Activated CD4-positive, alpha-beta T cell treated with anti-CD3 and anti-CD28 coated beads for 24 hours (primary cell): Measurements from ENCODE around the gene VEPH1.

Source experiments
- DNase-seq, 2 donors: peaks; one replicate each; pipeline ENCODE4 v3.0.0-alpha.2; 2020; ENCODE audit warnings: low read depth in 2 of 2

The VEPH1 gene

DNA sequence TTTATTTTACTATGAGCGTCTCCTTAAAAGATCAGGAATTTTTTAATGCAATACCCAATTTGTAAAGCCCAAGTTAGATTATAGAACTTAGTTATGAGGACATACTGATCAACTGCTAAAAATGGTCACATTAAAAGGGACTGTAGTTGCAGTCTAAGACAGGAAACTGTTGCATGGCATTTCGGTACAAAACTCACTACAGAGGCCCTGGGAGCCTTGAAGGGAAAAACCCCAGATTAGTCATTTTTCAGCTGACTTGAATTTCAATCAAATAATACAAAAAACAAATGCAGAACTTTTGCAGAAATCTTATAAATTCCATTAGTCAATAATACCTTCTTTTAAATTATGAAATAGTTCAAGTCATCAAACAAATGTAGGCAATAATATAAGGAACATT, 73.5 kb downstream of the VEPH1 start:
- no peak for DNase-seq

- DNase-seq, result no peak
Observed at GRCh38 chr3:157428853-157429252, 74.4 kb downstream of the VEPH1 start.

DNA sequence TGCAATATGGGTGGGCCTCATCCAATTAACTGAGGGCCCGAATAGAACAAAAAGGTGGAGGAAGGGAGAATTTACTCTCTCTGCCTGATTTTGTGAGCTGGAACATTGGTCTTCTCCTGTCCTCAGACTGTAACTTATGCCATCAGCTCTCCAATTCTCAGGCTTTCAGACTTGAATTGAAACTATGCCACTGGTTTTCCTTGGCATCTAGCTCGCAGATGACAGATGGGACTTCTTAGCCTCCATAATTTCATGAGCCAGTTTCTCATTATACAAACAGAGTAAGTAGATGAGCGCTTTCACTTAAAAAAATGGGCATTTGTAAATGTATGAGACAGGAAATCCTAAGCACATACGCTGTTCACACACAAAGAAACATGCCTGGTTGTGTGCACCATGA, 75.3 kb downstream of the VEPH1 start:
- no peak for DNase-seq

GRCh38 chr3:157423337-157423736, 79.9 kb downstream of the VEPH1 start:
- DNase-seq, result no peak

DNA sequence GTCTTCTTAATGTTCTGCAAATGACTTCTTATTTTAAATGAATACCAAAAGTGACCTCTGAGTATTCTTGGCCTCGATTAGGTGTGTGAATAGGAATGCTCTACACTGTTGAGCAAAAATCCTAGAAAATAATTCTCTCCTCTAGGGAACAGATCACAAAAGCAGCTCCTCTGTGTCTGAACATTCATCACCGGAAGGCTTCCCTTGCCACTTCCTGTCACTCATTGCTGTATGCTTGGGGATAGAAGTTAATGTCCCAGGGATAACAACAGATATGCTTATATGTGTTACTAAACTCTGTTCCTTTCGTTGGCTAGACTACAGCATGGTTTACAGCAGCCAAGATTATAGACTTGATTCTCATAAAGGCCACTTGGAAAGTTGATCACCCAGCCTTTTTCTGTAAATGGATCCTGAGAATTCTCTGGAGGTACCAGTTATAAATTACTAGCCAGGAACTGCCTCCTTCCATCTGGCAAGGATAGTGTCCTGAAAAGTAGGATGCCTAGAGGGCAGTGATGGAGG, 82.5 kb downstream of the VEPH1 start:
- no peak for DNase-seq

DNA sequence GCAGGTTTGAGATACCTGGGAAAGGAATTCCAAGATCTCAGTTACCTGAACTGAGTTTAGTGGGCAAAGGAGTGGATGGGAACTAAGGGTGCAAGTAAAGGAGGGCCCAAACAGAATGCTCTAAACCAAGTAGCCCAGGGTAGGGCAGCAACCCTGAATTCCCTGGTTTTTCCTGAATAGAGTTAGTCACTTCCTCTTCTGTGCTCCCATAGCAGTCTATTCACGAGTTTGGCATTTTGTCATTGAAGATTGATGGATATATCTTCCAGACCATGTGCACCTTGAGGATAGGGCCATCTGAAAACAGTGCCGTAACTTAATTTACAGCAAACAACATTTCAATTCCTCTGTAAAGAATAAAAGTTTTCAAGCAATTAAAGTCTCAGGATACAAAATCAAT, 85.1 kb downstream of the VEPH1 start:
- DNase-seq, result no peak

DNA sequence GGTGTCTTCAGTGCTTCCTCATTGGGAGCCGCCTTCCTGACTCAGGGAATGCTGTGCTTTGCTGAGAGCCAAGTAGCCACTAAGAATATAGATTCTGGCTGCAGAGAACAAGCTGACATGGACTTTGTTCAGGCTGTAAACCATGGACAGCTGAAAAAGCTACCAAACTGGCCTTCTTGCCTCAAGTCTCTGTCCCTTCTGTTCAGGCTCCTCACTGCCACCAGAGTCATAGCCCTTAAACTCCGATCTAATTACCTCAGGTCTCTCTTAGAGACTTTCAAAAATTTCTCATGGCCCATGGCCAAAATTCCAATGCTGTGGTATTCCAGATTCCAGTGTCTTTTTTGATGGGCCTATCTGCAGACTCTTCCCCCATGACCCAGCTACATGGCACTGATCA, 86.0 kb downstream of the VEPH1 start:
- DNase-seq, result no peak

DNA sequence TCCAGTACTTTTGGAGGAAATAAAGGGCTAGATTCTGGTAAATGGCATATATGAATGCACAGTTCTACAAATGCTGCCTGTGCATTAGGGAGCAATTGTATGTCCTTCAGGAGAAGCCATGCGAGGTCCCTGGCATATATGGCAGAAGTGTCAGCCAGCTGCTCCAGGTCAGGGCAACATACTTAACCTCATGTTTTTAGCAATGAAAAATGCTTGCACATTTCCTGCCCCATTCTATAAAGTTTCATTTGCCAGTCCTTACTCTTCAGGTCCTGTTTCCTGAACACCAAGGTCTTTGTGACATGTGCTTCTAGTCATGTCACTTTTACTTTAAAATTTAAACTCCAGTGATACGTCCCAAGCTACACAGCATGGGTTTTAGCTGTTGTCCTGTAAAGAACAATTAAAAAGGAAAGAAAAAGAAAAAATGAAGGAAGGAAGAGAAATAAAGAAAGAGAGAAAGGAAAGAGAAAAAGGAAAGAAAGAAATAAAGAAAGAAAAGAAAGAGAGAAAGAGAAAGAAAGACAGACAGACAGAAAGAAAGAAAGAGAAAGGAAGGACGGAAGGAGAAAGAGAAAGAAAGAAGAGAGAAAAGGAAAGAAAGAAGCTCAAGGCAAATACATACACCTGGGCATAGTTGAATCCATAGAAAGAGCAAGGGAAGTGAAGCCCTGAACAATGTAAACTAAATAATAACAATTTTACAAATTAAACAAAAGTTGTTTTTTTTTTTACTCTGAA, 86.7 kb downstream of the VEPH1 start:
- DNase-seq, result no peak

GRCh38 chr3:157414861-157415260, 88.4 kb downstream of the VEPH1 start:
- DNase-seq, result no peak

DNA sequence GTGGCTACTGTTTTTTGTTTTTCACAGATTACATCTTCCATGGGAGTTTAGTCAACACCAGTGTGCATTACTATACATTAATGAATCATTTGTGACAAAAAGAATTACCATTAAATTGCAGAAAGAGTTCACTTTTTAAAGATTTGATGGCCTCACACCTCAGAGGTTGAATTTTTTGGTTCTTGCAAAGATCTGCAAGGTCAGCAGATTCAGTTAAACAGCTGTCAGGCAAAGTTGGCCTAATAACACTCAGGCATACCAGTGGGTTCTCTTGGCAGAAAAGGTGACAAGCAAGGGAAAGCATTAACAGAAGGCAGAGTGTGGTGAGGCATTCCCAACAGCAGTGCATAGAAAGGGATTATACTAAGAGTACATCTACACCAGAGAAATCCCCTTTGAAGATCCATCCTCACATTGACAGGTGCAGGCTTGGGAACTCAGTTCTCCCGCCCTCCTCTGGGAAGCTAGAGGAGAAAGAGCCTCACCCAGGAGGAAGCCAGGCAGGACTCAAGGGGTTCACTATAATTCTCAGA, 90.8 kb downstream of the VEPH1 start:
- DNase-seq, result no peak

GRCh38 chr3:157410945-157411344, 92.3 kb downstream of the VEPH1 start:
- no peak for DNase-seq

DNA sequence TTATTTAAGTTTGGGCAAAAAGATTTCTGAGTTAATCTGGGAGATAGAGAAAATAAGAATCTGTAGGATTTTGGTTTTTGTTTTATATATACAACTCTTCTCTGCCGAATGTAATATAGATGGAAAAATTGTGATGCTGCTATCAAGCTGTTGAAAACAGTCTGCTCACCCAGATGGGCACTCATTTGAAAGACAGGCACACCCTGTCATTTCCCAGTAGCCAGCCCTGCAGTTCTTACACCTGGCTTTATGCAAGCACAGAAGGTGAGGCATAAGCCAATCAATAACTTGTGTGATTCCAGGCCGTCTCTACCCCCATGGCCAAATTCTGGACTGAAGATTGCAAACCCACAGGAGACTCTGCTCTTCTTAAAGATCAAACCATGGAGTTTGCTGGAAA, 93.7 kb downstream of the VEPH1 start:
- DNase-seq, result no peak

GRCh38 chr3:157408499-157409149, 94.6 kb downstream of the VEPH1 start:
- DNase-seq, result no peak

DNA sequence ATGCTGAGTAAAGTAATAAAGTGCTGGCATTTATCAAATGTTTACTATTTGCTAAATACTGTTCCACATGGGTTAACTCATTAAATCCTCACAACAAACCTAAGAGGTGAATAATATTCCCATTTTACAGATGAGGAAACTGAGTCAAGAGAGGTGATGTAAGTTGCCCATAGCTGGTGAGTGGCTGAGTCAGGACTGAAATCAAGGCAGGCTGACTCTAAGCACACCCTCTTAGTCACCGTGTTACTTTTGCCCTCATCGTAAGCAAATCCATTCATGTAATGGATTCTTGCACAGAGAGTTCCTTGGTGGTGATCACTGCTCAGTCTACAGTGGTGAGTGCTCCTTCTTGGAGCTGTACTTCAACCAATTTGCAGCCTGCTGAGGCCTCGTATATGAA, 95.4 kb downstream of the VEPH1 start:
- DNase-seq, result no peak

- DNase-seq, result no peak
Observed at GRCh38 chr3:157406394-157406793, 96.8 kb downstream of the VEPH1 start.

DNA sequence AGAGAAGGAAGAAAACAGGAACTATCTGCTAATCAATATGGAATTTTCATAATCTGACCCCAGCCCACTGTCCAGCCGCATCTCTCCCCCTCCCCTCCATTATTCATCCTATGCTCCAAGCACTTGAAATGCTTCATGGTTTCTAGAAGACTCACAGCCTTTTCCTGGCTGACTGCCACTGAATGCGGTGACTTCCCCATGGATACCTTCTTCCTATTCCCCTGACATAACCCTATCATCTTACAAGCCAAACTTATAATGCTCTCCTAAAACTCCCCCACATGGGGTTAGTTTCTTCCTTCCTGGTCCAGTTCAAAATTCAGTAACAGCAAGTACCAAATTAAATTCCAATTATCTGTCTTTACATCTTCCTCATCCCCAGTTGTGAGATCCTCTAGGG, 97.8 kb downstream of the VEPH1 start:
- DNase-seq, result no peak

- no peak for DNase-seq
Observed at GRCh38 chr3:157404381-157404780, 98.8 kb downstream of the VEPH1 start.

- DNase-seq, result no peak
Observed at GRCh38 chr3:157398598-157398997, 104.6 kb downstream of the VEPH1 start.

DNA sequence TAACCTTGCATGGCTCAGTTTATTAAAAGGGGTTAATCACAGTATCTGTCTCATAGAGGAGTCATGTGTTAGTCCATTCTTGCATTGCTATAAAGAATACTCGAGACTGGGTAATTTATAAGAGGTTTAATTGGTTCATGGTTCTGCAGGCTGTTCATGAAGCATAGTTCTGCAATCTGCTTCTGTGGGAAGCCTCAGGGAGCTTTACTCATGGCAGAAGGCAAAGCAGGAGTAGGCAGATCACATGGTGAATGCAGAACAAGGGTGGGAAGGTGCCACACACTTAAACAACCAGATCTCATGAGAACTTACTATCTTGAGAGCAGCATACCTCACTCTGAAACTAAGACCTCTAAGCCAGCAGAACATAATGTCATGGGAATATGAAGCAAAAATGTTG, 108.8 kb downstream of the VEPH1 start:
- DNase-seq, result no peak

GRCh38 chr3:157393113-157393512, 110.1 kb downstream of the VEPH1 start:
- no peak for DNase-seq

- no peak for DNase-seq
Observed at GRCh38 chr3:157392104-157392503, 111.1 kb downstream of the VEPH1 start.

- no peak for DNase-seq
Observed at GRCh38 chr3:157390713-157391515, 112.3 kb downstream of the VEPH1 start.
